ENCODE data around the gene TMEM52.

TMEM52 gene

DNA sequence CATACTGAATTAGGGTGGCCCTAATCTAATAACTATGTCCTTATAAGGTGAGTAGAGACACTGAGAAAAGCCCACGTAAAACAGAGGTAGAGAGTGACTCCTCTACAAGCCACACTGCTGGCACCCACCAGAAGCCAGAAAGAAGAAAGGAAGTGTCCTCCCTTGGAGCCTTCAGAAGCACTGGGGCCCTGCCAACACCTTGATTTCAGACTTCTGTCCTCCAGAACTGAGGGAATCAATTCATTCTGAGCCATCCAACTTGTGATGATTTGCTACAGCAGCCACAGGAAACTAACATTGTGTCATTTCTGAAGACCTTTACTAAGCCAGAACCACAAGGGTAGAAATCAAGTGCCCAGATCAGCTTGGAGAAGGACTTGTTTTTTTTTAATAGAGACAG is 43.1 kb downstream of the TMEM52 start:
- Histone ChIP-seq H3K4me3 (ENCODE audit: low read depth in 1 of 5, low read length in 5 of 5) (no peak overlapping the region), H3K4me1 (ENCODE audit: control insufficient read depth in 5 of 5, insufficient read depth in 5 of 5, low read length in 5 of 5) (peaks cover 16 to 69% (median 53%) of the 10 kb centered on the region in 5 donors), H3K36me3 (ENCODE audit: control insufficient read depth in 5 of 5, insufficient read depth in 5 of 5, low read length in 5 of 5) (peaks cover 0 to 23% (median 12%) of the 10 kb centered on the region in 5 donors), H3K27ac (ENCODE audit: low read depth, low read length) (no peak overlapping the region), H3K9ac (ENCODE audit: low read length in 5 of 5) (no peak overlapping the region), H3K27me3 (ENCODE audit: control insufficient read depth in 5 of 5, insufficient read depth in 4 of 5, low read length in 5 of 5) (no peaks in the 10 kb centered on the region), H3K9me3 (ENCODE audit: control insufficient read depth in 5 of 5, low read length in 5 of 5) (no peaks in the 10 kb centered on the region)

- Histone ChIP-seq H3K4me1 (ENCODE audit: control insufficient read depth in 5 of 5, insufficient read depth in 5 of 5, low read length in 5 of 5) (peaks cover 13 to 70% (median 46%) of the 10 kb centered on the region in 5 donors), H3K9ac (ENCODE audit: low read length in 5 of 5) (no peak overlapping the region), H3K36me3 (ENCODE audit: control insufficient read depth in 5 of 5, insufficient read depth in 5 of 5, low read length in 5 of 5) (peaks cover 0 to 23% (median 12%) of the 10 kb centered on the region in 5 donors)
Measured at GRCh38 chr1:1874901-1875300, 44.2 kb downstream of the TMEM52 start.

GRCh38 chr1:1873186-1873585 is 45.9 kb downstream of the TMEM52 start:
- H3K36me3 ChIP-seq (ENCODE audit: control insufficient read depth in 5 of 5, insufficient read depth in 5 of 5, low read length in 5 of 5) = peaks cover 0 to 21% (median 10%) of the 10 kb centered on the region in 5 donors
- no peak overlapping the region for H3K27ac ChIP-seq (ENCODE audit: low read depth, low read length)
- no peaks in the 10 kb centered on the region for H3K9me3 ChIP-seq (ENCODE audit: control insufficient read depth in 5 of 5, low read length in 5 of 5)
- no peaks in the 10 kb centered on the region for H3K27me3 ChIP-seq (ENCODE audit: control insufficient read depth in 5 of 5, insufficient read depth in 4 of 5, low read length in 5 of 5)
- H3K4me3 ChIP-seq (ENCODE audit: low read depth in 1 of 5, low read length in 5 of 5) = no peak overlapping the region
- H3K4me1 ChIP-seq (ENCODE audit: control insufficient read depth in 5 of 5, insufficient read depth in 5 of 5, low read length in 5 of 5) = peaks cover 10 to 68% (median 45%) of the 10 kb centered on the region in 5 donors
- no peak overlapping the region for H3K9ac ChIP-seq (ENCODE audit: low read length in 5 of 5)

More at GRCh38 chr1:1874901-1875300, 44.2 kb downstream of the TMEM52 start:
- Histone ChIP-seq H3K9me3 (ENCODE audit: control insufficient read depth in 5 of 5, low read length in 5 of 5) (no peaks in the 10 kb centered on the region), H3K4me3 (ENCODE audit: low read depth in 1 of 5, low read length in 5 of 5) (no peak overlapping the region), H3K27ac (ENCODE audit: low read depth, low read length) (no peak overlapping the region), H3K27me3 (ENCODE audit: control insufficient read depth in 5 of 5, insufficient read depth in 4 of 5, low read length in 5 of 5) (no peaks in the 10 kb centered on the region)

GRCh38 chr1:1872329-1872994 is 46.6 kb downstream of the TMEM52 start:
- Histone ChIP-seq H3K4me3 (ENCODE audit: low read depth in 1 of 5, low read length in 5 of 5) (no peak overlapping the region), H3K9me3 (ENCODE audit: control insufficient read depth in 5 of 5, low read length in 5 of 5) (no peaks in the 10 kb centered on the region), H3K4me1 (ENCODE audit: control insufficient read depth in 5 of 5, insufficient read depth in 5 of 5, low read length in 5 of 5) (peaks cover 10 to 62% (median 42%) of the 10 kb centered on the region in 5 donors), H3K9ac (ENCODE audit: low read length in 5 of 5) (peak overlapping the region in 1 of 5 donors; percentile 47), H3K27me3 (ENCODE audit: control insufficient read depth in 5 of 5, insufficient read depth in 4 of 5, low read length in 5 of 5) (no peaks in the 10 kb centered on the region), H3K36me3 (ENCODE audit: control insufficient read depth in 5 of 5, insufficient read depth in 5 of 5, low read length in 5 of 5) (peaks cover 0 to 21% (median 10%) of the 10 kb centered on the region in 5 donors), H3K27ac (ENCODE audit: low read depth, low read length) (no peak overlapping the region)

DNA sequence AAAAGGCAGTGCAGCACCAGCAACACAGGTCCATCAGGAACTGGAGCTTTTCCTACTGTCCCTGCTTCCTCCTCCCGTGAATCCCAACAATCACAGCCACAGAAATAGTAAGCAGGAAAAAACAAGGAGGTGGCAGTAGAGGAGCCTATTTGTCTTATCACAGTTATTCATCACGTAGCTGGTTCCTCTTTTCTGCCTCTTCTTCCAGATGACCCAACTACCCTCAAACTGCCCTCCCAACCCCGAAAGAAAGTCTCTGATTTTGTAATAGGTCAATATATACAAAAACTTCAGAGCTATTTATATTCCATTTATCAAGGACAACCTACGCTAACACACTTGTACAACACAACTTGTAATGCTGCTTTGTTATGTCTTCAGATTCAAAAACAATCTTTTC is 49.6 kb downstream of the TMEM52 start:
- Histone ChIP-seq H3K9ac (ENCODE audit: low read length in 5 of 5) (no peak overlapping the region), H3K36me3 (ENCODE audit: control insufficient read depth in 5 of 5, insufficient read depth in 5 of 5, low read length in 5 of 5) (peaks cover 0 to 7% (median 0%) of the 10 kb centered on the region in 5 donors), H3K9me3 (ENCODE audit: control insufficient read depth in 5 of 5, low read length in 5 of 5) (no peaks in the 10 kb centered on the region), H3K27ac (ENCODE audit: low read depth, low read length) (no peak overlapping the region), H3K27me3 (ENCODE audit: control insufficient read depth in 5 of 5, insufficient read depth in 4 of 5, low read length in 5 of 5) (no peaks in the 10 kb centered on the region), H3K4me1 (ENCODE audit: control insufficient read depth in 5 of 5, insufficient read depth in 5 of 5, low read length in 5 of 5) (peaks cover 8 to 48% (median 33%) of the 10 kb centered on the region in 5 donors), H3K4me3 (ENCODE audit: low read depth in 1 of 5, low read length in 5 of 5) (no peak overlapping the region)

Data from subcutaneous abdominal adipose tissue (tissue), 5 donors.